NCI-H1694 (cell line): ENCODE data around the gene SLC26A3.

Experiments
- DNase-seq: peaks from one replicate; lab custom pipeline; 2025; lab: John Stamatoyannopoulos, UW

SLC26A3 gene

DNA sequence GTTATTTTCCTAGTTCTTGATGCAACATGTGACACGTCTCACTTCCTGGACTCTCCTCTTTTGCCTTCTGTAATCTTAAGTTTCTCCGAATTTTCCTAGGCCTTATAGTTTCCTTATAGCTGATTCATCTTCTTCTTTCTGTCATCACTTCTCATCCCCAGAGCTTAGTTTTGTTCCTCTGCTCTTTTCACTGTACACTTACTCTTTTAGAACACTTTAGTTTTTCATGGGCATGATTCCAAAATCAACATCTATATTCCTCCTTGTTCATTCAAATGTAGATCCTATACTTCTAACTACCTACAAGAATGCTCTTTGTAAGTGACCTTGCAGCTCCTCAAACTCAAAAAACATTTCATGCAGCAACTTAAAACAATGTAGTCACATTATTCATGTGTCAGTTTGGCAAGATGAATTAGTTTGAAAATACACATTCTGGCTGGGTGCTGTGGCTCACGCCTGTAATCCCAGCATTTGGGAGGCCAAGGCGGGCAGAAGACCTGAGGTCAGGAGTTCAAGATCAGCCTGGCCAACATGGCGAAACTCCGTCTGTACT lies 13.1 kb upstream of the SLC26A3 start:
- no peak for DNase-seq

DNA sequence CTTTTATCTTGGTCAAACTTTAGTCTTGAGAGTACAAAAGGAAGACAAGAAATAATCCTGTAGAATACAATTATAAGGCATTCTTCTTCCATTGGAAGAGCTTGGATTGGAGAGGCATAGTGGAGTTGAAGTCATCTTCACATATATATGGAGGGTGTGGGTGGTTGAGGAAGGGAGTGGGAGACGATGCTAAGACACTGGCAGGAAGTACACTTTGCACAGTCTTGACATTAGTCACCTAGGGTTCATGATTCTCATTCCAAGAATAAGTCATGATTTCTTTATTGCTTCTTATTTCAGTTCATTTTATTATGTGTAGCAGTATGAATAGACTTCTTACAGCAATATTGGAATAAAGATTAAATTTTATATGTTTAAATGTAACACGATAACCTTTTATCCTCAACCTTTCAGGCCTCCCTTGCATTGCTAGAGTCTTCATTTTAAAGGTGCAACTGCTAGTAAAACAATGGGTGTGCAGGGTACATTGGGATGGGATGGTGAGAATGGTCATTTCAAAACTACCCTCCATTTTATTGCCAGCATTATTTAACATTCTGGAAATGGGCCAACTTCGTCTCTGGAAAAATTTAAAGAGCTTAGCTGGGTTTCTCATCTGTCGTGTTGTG lies 12.3 kb upstream of the SLC26A3 start:
- DNase-seq, result no peak

DNA sequence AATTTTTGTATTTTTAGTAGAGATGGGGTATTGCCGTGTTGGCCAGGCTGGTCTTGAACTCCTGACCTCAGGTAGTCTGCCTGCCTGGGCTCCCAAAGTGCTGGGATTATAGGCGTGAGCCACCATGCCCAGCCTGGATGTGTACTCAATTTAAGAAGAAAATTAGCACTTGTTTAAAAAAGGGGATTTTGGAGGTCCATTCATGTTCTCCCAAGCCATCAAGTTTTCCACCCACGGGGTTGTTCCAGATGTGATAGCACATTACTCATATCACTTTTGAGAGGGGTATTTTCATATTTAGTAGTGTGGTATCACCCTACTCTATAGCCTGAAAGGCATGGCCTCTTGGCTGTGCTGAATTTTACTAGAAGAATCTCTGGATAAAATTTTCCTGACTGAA lies 10.5 kb upstream of the SLC26A3 start:
- DNase-seq, result no peak

DNA sequence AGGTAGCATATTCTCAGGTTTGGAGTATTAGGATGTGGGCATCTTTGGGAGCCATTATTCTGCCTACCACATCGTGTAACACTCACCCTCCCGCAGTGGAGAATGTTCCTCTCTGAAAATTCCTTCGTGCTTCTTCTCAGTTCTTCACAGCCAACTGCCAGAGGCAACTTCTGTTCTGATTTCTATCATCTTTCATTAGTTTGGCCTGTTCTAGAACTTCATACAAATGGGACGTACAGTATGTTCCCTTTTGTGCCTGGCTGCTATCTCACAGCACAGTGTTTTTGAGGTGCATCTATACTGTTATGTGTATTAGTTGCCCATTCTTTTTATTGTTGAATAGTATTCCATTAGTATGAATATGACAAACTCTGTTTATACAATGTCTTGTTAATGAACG lies 8.9 kb upstream of the SLC26A3 start:
- DNase-seq, result no peak

DNA sequence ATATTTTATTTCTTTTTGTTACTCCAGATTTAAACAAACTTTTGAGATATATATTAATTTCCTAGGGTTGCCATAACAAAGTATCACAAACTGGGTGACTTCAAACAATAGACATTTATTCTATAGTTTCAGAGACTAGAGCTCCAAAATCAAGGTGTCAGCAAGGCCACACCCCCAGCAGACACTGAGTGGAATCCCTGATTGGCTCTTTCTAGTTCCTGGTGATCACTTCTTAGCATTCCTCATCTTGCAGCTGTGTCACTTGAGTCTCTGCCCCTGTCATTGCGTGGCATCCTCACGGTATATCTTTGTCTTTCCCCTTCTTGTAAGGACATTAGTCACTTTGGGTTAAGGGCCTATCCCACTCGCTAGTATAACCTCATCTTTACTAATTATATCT lies 7.6 kb upstream of the SLC26A3 start:
- no peak for DNase-seq

DNA sequence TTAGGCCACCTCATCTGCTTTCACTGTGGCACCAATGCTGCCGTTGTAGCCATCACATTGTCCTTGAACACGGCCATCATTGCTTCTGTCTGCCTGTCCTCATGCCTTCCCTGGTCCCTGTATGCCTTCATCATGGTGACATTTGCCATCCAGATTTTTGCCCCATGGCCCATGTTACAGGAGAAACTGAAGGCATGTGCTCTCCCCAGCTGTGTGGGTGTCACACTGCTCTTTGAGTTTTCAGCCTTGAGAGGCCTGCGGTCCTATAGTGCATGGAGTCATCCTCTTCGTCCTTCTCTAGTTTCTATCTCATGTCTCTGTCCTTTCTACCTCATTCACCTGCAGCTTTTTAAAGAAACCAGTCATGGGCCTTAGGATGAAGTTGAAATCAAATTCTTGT lies 6.2 kb upstream of the SLC26A3 start:
- no peak for DNase-seq

DNA sequence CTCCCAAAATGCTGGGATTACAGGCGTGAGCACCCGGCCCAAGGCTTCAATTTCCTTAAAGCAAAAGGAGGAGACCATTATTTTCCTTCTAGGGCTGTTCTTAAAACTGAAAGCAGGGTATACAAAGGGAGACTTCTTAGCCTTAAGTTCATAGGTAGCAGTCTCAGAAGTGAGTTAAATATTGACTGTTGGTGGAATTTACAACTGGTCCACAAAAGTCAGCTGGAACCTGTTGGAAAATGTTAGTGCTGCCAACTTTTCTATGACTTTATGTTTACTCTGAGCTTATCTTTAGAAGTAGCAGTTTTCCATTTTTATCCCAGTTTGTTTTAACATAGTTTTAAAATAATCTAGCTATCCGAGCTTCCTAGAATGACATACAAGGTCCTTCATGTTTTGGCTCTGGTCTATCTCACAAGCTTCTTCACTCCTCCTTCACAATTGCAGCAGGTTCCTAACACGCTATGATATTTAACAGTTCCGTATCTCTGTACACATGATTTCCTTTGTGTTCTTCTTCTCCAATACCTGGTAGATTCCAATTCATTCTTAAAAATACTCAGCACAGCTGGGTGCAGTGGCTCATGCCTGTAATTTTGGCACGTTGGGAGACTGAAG lies 3.3 kb downstream of the SLC26A3 start:
- DNase-seq, result no peak

DNA sequence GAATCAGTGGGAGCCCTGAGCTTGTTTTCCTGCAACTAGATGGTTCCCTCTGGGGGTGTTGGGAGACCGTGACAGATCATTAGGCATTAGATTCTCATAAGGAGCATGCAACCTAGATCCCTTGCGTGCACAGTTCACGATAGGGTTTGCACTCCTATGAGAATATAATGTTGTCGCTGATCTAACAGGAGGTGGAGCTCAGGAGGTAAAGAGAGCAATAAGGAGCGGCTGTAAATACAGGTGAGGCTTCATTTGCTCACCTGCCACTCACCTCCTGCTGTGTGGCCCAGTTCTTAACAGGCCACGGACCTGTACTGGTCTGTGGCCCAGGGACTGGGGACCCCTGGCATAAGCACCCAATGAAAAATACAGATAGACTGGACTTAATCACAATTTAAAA lies 10.7 kb downstream of the SLC26A3 start:
- no peak for DNase-seq

DNA sequence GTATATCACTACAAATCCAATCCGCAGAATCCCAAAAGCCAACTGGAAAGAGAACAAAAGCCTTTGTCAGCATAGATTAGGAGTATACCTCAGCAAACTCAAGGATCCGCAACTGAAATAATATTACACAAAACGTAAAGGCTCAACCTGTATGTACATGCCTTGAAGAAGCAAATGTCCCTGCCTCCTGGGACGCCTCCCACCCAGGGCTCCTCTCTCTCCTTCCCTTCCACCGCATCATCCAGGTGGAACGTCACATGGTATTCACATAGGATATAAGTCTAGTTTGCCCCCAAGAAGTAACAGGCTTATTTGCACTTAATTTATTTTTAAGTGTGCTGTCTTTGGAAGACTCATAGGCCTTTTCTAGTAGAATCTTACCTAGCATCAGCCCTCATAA lies 13.4 kb downstream of the SLC26A3 start:
- no peak for DNase-seq

DNA sequence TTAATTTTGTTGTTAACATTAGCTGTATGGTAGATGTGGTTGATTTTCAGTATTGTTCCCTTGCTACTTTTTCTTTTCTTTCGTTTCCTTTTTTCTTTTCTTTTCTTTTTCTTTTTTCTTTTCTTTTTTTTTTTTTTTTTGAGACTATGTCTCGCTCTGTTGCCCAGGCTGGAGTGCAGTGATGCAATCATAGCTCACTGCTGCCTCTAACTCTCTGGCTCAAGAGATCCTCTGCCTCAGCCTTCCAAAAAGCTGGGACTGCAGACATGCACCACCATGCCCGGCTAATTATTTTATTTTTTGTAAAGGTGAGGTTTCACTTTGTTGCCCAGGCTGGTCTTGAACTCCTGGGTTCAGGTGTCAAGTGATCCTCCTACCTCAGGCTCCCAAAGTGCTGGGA lies 14.4 kb downstream of the SLC26A3 start:
- DNase-seq, result no peak

DNA sequence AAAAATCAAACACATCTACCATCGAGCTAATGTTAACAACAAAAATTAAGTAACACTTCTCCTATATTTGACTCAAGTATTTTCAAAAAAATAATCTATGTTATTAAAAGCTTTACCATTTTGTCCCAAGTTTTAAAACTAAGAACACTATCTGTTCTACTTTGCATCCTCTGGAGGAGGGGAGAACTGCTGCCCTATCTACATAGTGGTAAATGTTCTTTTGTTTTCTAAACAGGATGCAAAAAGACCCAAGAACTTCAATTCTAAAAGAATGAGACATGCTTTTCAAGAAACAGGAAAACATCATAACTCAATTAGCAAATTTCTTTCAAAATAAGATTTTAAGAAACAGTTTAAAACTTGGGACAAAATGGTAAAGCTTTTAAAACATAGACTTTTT lies 14.8 kb downstream of the SLC26A3 start:
- DNase-seq, result no peak

DNA sequence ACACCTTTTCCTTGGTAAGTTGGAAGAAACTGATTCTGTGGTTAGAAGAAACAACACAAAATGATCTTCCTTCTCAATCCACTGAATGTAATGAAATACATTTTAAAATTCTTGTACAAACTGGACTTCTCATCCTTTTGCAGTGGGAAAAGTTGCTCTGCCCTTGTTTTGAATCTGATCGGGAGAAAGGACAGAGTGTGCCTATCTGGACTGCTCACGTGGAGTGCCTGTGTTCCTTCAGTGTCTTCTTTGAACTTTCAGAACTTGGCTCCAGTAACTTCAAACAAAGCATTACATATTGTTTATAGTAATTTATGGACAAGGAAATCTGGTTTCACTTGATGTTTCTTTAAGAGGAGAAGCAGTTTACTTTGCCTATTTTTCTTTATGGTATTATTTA lies 17.1 kb downstream of the SLC26A3 start:
- no peak for DNase-seq

DNA sequence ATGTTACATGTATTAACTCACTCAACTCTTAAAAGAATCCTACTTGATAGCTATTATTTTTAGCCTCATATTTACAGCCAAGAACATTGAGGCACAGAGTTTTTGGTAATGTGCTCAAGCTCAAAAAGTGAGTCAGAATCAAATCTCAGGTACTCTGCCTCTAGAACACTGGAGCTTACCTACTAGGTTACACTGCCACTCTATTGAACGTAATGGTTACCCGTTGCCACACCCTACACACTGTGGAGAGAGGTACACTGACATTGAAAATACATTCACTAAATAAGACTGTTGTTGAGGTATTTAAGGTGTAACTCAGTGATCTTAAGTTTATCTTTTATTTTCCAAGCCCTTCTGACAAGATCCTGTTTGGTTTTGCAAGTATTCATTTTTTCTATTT lies 17.9 kb downstream of the SLC26A3 start:
- no peak for DNase-seq

DNA sequence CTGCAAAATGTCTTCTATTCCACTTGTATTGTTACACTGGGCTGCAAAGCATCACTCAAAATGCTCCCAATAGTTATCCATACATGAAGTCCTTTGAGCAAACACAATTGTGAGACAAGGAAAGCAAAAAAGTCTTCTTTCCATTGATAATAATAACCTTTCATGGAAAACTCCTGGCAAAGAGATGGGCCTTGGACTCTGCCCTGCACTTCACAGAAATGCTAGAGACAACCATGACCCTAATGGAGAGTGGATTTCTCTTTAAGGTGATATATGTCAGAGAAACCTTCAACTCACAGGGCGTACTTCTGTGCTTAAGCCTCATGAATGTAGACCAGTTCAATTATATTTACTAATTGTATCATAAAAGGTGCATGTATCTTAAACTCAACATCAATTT lies 19.4 kb downstream of the SLC26A3 start:
- DNase-seq, result no peak

DNA sequence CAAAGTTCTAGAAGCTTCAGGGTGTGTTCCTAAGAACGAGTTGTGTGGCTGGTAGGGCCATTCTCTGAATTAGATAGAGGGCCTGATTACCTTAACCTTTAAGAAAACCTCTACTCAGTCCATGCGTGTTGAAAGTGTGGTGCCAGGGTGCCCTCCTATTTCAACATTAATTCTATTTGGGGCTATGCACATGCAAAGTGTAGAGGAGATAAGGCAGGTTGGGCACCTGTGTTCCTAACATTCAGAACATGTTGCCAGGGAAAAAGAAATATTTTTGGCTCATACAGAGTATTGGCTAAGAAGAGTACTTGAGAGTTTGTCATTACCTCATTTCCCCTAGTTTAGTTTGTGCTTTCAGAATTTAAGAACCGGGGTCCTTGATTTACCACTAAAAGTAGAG lies 20.6 kb downstream of the SLC26A3 start:
- DNase-seq, result no peak

DNA sequence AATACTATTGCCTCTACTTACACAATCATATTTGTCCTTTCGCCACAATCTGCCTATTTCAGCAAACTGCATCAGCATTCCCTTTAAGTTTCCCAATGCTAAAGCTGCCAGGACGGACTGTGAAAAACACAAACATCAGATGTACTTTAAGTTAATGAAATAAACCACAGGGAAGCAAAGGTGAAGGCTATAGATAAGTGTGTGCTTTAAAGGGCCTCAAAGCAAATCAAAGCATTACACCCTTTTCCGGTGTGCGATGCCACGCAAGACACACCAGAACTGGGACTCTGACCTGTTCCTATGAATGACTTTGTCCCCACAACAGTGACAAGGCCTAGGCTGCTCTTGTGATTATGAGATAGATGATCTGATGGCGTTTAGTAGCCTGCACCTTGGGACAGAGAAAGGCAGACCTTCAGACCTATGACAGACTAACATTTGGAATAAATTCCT lies 23.4 kb downstream of the SLC26A3 start:
- no peak for DNase-seq

DNA sequence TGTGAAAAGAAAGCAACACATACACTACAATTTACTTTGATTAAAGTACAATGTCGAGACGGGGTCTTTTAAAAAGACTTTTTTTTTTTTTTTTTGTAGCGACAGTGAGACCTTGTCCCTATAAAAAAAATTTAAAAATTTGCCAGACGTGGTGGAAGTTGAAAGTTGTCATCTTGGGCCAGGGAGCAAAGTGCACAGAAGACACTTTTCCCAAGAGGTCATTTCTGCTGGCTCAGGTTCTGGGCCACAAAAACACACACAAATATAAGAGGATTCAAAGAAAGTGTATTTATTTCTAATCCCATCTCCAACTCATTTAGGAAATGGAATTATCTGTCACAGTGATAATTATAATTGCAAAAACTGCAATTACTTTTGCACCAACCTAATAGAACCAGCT lies 24.7 kb downstream of the SLC26A3 start:
- no peak for DNase-seq

DNA sequence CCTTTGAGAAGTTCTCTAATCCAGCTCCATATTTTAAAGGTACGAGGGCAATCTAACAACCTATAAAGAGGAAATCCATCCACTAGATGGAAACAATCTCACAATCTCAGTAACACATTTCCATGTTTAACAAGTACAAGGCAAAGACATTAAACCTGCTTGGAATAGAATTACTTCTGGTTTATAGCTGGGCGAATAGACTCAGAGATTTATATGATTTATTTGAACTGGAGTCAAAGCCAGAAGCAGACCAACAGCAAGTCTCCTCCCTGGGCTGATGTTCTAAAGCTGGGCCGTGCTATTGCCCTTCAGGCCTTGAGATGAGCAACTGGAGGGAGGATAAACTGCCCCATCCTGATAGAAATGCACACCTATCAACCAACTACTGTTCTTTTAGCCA lies 25.3 kb downstream of the SLC26A3 start:
- DNase-seq, result no peak

DNA sequence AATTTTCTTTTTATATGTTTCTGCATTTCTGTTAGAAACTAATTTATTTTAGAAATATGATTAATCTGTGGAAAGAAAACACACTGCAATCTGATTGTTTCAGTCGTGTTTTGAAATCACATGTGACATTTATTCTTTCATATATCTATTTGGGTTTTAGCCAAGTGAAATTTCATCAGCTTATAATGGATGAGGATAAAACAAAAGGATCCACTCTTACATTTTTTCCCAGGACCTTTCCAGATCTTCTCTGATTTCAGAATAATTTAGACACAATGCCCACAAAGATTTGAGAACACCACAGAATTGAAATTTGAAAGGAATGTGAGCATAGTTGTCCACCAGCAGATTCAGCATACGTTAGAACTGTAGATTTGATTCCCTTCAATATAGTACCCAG lies 30.0 kb downstream of the SLC26A3 start:
- no peak for DNase-seq

DNA sequence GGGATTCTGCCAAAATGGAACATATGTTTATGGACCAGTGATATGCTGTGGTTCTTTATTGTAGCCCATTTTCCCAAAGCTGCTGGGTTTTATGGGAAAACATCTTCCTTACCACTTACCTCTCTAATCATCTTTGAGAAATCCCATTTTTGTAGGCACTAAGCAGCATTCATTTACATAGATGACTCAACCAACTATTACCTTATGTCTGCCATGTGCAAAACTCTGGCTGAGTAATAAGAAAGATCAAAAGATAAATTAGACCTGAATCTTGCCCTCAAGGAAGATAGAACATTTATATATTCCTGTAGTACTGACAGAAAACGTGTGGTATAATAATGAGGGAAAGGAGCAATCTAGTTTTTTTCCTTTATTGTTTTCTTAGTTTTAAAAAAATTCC lies 34.8 kb downstream of the SLC26A3 start:
- no peak for DNase-seq

DNA sequence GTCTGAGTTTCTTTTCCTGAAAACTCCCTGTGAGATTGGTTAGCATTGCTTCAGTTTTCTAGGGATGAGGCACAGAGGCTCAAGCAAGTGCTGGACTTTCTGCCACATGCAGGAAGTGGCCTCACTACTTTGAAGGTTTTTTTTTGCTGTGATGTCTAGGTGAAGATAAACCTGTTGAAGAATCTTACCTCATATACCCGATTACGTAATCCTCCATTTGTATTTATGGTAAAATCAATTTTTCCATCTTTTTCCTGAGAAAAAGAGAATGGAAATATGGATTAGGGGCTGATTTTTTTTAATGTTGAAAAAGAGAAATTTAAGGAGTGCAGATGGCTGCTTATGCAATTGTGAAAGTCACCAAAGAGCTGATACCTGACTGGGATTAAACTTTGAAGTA lies 35.6 kb downstream of the SLC26A3 start:
- no peak for DNase-seq

DNA sequence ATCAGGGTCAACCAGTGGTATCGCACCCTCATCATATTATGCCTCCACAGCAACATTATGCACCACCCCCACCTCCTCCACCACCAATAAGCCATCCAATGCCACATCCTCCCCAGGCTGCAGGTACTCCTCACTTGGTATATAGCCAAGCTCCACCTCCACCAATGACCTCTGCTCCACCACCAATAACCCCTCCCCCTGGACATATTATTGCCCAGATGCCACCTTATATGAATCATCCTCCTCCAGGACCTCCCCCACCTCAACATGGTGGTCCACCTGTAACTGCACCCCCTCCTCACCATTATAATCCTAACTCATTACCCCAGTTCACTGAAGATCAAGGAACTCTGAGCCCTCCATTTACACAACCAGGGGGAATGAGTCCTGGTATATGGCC lies 44.4 kb downstream of the SLC26A3 start:
- no peak for DNase-seq

DNA sequence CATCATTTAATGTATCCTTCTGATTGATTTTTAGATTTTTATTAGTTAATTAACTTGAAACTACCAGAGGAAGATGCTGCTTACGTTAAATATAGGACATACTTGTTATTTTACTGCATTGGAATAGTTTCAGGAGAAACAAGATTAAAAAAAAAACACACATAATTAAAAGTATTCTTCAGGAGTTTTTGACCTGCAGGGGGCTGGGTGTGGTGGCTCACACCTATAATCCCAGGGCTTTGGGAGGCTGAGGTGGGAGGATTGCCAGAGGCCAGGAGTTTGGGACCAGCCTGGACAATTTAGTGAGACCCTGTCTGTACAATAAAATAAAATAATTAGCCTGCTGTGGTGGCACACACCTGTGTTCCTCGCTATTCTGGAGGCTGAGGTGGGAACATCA lies 48.4 kb downstream of the SLC26A3 start:
- DNase-seq, result no peak

DNA sequence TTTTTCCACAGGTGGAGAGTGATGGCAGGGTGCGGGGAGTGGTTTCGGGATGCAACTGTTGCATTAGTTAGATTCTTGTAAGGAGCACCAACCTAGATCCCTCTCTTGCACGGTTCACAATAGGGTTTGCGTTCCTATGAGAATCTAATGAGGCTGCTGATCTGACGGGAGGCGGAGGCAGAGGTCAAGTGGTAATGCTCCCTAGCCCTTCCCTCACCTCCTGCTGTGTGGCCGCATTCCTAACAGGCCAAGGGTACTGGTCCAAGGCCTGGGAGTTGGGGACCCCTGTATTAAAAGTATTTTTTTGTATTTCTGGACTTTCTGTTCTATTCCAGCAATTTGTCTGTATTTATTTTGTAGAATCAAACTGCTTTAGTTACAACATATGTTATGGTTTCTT lies 51.9 kb downstream of the SLC26A3 start:
- DNase-seq, result no peak
